ENCODE results near the gene EFHD1. TPM values are rescaled to one million over a fixed set of nuclear protein-coding genes. Genes with fewer than 3 reads are reported as not detected.

Gene EFHD1
- total RNA-seq, 1 donor from 2014 or later: 15.7 TPM

DNA sequence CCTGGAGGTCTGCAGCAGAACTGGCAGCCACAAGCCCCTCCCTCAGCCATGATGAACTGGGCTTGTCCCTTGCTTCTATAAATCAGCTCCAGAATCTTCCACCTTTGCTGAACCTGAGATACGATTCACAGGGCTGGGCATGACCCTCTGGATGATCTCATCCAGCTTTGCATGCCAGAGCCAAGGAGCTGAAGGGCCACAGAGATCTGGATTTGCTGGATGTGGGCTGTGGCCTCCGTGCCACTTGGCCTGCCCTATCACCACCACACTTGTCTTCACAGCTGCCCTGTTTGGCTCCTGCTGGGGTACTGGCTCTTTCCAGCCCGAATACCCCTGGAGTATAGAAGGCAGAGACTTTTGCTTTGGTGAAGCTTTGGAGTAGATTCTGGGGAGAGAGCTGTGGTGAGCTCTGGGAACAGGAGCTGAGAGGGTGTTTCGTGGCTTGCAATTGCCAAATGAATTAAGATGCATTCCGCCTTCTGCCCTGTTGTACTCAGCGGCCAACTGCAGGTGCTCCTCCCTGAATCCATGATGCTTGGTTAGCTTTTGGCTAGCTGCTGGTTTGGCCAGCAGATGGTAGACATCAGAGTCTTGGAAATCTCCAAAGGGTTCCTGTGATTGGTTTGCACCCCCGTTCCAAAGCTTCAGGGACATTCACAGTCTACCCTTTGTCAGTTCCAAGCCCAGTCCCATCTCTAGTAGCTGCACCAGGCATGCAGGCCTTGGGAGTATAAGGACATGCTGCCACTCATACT is 32.8 kb downstream of the EFHD1 start:
- no peaks in the 10 kb centered on the region for H4K20me1 ChIP-seq (ENCODE audit: insufficient read depth, low read length)
- H3K4me2 ChIP-seq (ENCODE audit: low read length): no peak overlapping the region
- FAIRE-seq: no peak
- H3K36me3 Mint-ChIP-seq (ENCODE audit: low read depth, unreplicated experiment): no peaks in the 10 kb centered on the region
- H3K4me3 ChIP-seq (ENCODE audit: insufficient read depth, low read depth, low read length): no peak overlapping the region
- H3K27ac Mint-ChIP-seq (ENCODE audit: unreplicated experiment): no peak overlapping the region
- no peaks in the 10 kb centered on the region for H3K9me3 ChIP-seq (ENCODE audit: insufficient read depth, low read depth, low read length)
- no peaks in the 10 kb centered on the region for H3K27me3 ChIP-seq (ENCODE audit: insufficient read depth, low read length)
- H3K36me3 ChIP-seq (ENCODE audit: insufficient read depth, low read length): no peaks in the 10 kb centered on the region
- no peak for DNase-seq (ENCODE audit: low read depth)
- peaks cover 6% of the 10 kb centered on the region for H3K4me1 ChIP-seq (ENCODE audit: insufficient read depth, low read length)
- no peak overlapping the region for H3K27ac ChIP-seq (ENCODE audit: low read depth, low read length)
- peaks cover 2% of the 10 kb centered on the region for H3K4me1 Mint-ChIP-seq (ENCODE audit: low read depth, unreplicated experiment)
- no peak for TF ChIP-seq EZH2 (IDR thresholded peaks at IDR 0.05; ENCODE audit: insufficient read depth, low read length)
- TF ChIP-seq, protein P1, sequence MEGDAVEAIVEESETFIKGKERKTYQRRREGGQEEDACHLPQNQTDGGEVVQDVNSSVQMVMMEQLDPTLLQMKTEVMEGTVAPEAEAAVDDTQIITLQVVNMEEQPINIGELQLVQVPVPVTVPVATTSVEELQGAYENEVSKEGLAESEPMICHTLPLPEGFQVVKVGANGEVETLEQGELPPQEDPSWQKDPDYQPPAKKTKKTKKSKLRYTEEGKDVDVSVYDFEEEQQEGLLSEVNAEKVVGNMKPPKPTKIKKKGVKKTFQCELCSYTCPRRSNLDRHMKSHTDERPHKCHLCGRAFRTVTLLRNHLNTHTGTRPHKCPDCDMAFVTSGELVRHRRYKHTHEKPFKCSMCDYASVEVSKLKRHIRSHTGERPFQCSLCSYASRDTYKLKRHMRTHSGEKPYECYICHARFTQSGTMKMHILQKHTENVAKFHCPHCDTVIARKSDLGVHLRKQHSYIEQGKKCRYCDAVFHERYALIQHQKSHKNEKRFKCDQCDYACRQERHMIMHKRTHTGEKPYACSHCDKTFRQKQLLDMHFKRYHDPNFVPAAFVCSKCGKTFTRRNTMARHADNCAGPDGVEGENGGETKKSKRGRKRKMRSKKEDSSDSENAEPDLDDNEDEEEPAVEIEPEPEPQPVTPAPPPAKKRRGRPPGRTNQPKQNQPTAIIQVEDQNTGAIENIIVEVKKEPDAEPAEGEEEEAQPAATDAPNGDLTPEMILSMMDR (IDR thresholded peaks at IDR 0.05; ENCODE audit: insufficient read depth, low read depth, low read length): no peak
- no peaks in the 10 kb centered on the region for H3K9me3 Mint-ChIP-seq (ENCODE audit: unreplicated experiment)
- no peak overlapping the region for H3K9ac ChIP-seq (ENCODE audit: low read length)
- no peaks in the 10 kb centered on the region for H3K27me3 Mint-ChIP-seq (ENCODE audit: low read depth, unreplicated experiment)
- H3K4me3 Mint-ChIP-seq (ENCODE audit: unreplicated experiment): no peak overlapping the region
- H3K79me2 ChIP-seq (ENCODE audit: insufficient read depth, low read length): no peaks in the 10 kb centered on the region
- H2AFZ ChIP-seq (ENCODE audit: low read depth, low read length): no peak overlapping the region

DNA sequence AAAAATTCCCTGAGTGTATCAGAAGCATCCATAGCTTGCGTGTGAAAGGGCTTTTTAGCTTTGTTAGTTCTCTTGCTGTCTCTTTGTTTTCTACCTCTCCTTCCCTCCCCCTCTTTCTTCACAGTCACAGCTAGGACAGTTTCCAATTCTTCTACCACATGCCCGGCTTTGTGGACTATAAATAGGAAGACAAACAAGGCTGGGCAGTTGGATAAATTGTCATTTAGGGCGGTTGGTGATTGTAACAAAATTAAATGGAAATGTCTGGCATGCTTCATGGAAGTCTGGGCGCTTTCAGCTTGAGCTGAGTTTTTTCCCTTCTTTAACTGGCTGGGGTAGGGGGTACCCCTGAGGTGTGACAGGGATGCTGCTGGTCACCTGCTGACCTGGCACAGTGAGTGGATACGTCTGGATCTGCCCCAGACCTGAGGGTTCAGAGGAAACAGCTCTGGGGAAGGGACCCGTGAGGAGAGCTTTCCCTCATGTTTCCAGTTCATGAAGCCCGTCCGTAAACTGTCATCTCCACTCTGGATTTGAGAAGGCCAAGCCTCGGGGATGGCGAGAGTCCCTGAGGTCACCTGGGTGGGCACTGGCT is 34.7 kb downstream of the EFHD1 start:
- H3K27ac Mint-ChIP-seq (ENCODE audit: unreplicated experiment): no peak overlapping the region
- H3K27me3 Mint-ChIP-seq (ENCODE audit: low read depth, unreplicated experiment): no peaks in the 10 kb centered on the region
- H3K9ac ChIP-seq (ENCODE audit: low read length): no peak overlapping the region
- no peak overlapping the region for H3K27ac ChIP-seq (ENCODE audit: low read depth, low read length)
- no peaks in the 10 kb centered on the region for H3K79me2 ChIP-seq (ENCODE audit: insufficient read depth, low read length)
- TF ChIP-seq, protein P1 (IDR thresholded peaks at IDR 0.05; ENCODE audit: insufficient read depth, low read depth, low read length): no peak
- TF ChIP-seq EZH2 (IDR thresholded peaks at IDR 0.05; ENCODE audit: insufficient read depth, low read length): no peak
- H3K36me3 Mint-ChIP-seq (ENCODE audit: low read depth, unreplicated experiment): peaks cover 6% of the 10 kb centered on the region
- H2AFZ ChIP-seq (ENCODE audit: low read depth, low read length): no peak overlapping the region
- DNase-seq (ENCODE audit: low read depth): no peak
- no peaks in the 10 kb centered on the region for H3K9me3 ChIP-seq (ENCODE audit: insufficient read depth, low read depth, low read length)
- H3K4me1 Mint-ChIP-seq (ENCODE audit: low read depth, unreplicated experiment): peaks cover 2% of the 10 kb centered on the region
- H3K4me2 ChIP-seq (ENCODE audit: low read length): no peak overlapping the region
- H3K4me3 Mint-ChIP-seq (ENCODE audit: unreplicated experiment): no peak overlapping the region
- no peak overlapping the region for H3K4me3 ChIP-seq (ENCODE audit: insufficient read depth, low read depth, low read length)
- H3K9me3 Mint-ChIP-seq (ENCODE audit: unreplicated experiment): no peaks in the 10 kb centered on the region
- no peaks in the 10 kb centered on the region for H3K27me3 ChIP-seq (ENCODE audit: insufficient read depth, low read length)
- FAIRE-seq: no peak
- peaks cover 6% of the 10 kb centered on the region for H3K4me1 ChIP-seq (ENCODE audit: insufficient read depth, low read length)
- H4K20me1 ChIP-seq (ENCODE audit: insufficient read depth, low read length): no peaks in the 10 kb centered on the region
- no peaks in the 10 kb centered on the region for H3K36me3 ChIP-seq (ENCODE audit: insufficient read depth, low read length)

All from astrocyte (in vitro differentiated cells and primary cell).